ENCODE measurements around the gene PREP. TPM values are rescaled to one million over a fixed set of nuclear protein-coding genes. Genes with fewer than 3 reads are reported as not detected.

PREP gene
- total RNA-seq, 2 donors from 2014 or later, result 8.9 to 54.5 TPM

DNA sequence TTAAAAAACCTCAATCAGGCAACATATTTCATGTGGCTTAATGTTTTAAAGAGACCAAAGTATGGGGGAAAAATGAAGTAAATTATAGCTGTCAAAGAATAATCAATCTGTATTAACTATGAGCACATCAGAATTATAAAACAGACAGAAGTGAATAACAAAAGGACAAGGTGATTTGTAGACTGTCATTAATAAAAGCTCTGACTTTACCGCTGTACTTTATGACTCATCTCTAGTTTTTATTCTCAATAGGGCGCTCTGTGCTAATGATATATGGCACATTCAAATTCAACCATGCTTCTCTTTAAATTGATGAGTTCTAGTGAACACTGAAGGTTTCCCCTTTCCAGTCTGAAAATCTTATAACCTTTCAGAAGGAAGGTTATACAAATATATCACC is 72.0 kb downstream of the PREP start:
- Histone ChIP-seq H3K27me3 (replicated peaks; ENCODE audit: insufficient read depth) (no peaks in the 10 kb centered on the region), H3K9me3 (no peaks in the 10 kb centered on the region), H3K27ac (no peak overlapping the region), H3K4me1 (replicated peaks) (peaks cover 5% of the 10 kb centered on the region), H3K4me3 (no peak overlapping the region), H3K36me3 (no peaks in the 10 kb centered on the region)
- 94% methylated on average over 2 of the region's 2 CpGs for WGBS
- intact Hi-C loops (cut with DNase I), result no loop called here
- TF ChIP-seq POLR2A (IDR thresholded peaks at IDR 0.05) (no peak), POLR2AphosphoS5 (IDR thresholded peaks at IDR 0.05) (no peak)
- TF ChIP-seq, protein P1, sequence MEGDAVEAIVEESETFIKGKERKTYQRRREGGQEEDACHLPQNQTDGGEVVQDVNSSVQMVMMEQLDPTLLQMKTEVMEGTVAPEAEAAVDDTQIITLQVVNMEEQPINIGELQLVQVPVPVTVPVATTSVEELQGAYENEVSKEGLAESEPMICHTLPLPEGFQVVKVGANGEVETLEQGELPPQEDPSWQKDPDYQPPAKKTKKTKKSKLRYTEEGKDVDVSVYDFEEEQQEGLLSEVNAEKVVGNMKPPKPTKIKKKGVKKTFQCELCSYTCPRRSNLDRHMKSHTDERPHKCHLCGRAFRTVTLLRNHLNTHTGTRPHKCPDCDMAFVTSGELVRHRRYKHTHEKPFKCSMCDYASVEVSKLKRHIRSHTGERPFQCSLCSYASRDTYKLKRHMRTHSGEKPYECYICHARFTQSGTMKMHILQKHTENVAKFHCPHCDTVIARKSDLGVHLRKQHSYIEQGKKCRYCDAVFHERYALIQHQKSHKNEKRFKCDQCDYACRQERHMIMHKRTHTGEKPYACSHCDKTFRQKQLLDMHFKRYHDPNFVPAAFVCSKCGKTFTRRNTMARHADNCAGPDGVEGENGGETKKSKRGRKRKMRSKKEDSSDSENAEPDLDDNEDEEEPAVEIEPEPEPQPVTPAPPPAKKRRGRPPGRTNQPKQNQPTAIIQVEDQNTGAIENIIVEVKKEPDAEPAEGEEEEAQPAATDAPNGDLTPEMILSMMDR (IDR thresholded peaks at IDR 0.05), result no peak
- DNase-seq (ENCODE audit: low spot score), result no peak

DNA sequence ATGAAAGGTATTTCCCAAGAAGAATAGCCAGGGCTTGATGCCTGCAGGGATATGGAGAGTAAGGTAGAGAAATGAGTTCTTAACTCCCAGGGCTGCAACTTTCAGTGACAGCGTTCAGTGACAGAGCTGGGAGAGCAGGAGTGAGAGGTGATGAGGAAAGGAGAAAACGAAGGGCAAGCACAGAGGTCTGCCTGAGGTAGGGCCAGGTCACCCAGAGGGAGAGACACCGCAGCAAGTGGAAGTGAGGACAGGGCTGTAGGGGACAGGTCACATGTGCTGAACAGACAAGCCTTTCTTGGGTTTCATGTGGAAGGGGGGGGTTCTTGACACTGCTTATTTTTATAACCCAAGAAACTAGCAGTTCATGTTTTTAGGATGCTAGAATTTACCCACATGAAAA is 72.5 kb downstream of the PREP start:
- Histone ChIP-seq H3K9me3 (no peaks in the 10 kb centered on the region), H3K4me1 (replicated peaks) (peaks cover 7% of the 10 kb centered on the region), H3K4me3 (no peak overlapping the region), H3K27ac (no peak overlapping the region), H3K36me3 (no peaks in the 10 kb centered on the region), H3K27me3 (replicated peaks; ENCODE audit: insufficient read depth) (no peaks in the 10 kb centered on the region)
- no peak for TF ChIP-seq POLR2AphosphoS5 (IDR thresholded peaks at IDR 0.05)
- TF ChIP-seq, protein P1 (IDR thresholded peaks at IDR 0.05), result no peak
- TF ChIP-seq POLR2A (IDR thresholded peaks at IDR 0.05), result no peak
- no peak for DNase-seq (ENCODE audit: low spot score)
- intact Hi-C loops (cut with DNase I), result no loop called here
- WGBS, result 92% methylated on average over 3 of the region's 3 CpGs

DNA sequence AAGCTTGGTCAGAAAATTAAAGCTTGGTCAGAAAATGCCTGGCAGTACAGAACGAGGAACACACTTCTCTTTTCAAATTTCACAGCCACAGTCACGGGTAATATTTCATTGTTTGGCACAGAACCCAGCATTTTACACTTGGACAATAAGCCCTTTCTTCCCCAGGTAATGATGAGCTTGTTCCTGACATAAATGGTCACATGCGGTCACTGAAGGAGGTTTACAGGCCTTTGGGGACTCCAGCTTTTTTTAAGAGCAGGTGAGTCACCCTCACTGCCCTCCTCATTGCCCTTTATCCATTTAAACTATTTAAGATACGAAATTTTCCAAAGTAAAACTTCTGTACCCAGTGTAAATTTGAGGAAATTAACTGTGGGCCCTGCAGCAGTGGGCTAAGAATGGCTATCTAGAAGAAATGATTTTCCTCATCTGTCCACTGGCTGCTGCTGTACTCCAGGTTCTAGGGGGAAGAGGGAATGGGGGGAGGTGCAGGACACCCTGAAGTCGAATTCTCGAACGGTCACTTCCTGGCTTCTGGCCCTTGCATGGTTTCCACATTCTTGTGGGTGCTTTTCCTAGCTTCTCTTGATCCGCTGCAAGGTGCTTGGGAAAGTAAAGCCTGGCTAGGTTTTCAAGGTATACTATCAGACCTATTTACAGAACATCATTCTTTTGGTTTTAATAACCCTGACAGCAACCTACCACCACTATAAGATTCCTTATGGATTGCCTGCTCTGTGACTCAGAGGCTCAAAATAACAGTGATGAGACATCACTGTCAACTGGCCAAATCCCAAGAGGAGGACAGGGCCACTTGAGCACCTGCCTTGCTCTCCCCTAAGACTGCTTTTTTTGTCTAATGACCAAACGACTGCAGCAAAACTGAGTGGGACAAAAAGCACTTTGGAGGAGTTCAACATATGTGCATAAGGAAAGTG is 75.8 kb downstream of the PREP start:
- WGBS, result 58% methylated on average over 9 of the region's 9 CpGs
- Histone ChIP-seq H3K27me3 (replicated peaks; ENCODE audit: insufficient read depth) (no peaks in the 10 kb centered on the region), H3K27ac (peak overlapping the region in 1 of 2 donors; percentile 39), H3K36me3 (no peaks in the 10 kb centered on the region), H3K4me3 (no peak overlapping the region), H3K9me3 (no peaks in the 10 kb centered on the region), H3K4me1 (replicated peaks) (peaks cover 7% of the 10 kb centered on the region)
- intact Hi-C loops (cut with DNase I), result no loop called here
- TF ChIP-seq POLR2A (IDR thresholded peaks at IDR 0.05) (no peak), POLR2AphosphoS5 (IDR thresholded peaks at IDR 0.05) (peak; percentile 79)
- DNase-seq (ENCODE audit: low spot score), result peak; percentile 67

DNA sequence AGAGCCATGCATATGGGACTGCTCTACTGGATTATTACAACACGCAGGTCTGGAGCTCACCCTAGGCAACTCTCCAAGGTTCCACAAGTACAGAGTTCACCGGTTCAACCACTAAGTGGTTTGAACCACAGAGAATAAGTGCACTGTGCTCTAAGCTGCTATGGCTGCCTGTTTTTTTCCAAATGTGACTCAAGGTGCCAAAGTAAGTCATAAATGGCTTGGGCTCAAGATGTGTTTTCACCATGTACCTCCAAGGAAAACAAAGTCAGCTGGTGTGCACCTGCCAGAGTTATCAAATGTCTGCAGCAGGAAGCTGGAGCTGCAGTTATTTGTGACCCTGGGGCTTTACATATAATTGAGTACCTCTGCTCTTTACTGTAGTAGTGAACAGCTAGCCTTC is 76.7 kb downstream of the PREP start:
- peak; percentile 79 for DNase-seq (ENCODE audit: low spot score)
- intact Hi-C loops (cut with DNase I), result no loop called here
- Histone ChIP-seq H3K4me3 (no peak overlapping the region), H3K36me3 (no peaks in the 10 kb centered on the region), H3K4me1 (replicated peaks) (peaks cover 7% of the 10 kb centered on the region), H3K9me3 (no peaks in the 10 kb centered on the region), H3K27ac (peak overlapping the region in 1 of 2 donors; percentile 39), H3K27me3 (replicated peaks; ENCODE audit: insufficient read depth) (no peaks in the 10 kb centered on the region)
- peak; percentile 91 for TF ChIP-seq POLR2AphosphoS5 (IDR thresholded peaks at IDR 0.05)
- TF ChIP-seq, protein P1 (IDR thresholded peaks at IDR 0.05), result no peak
- WGBS, result 22% methylated on average over 2 of the region's 2 CpGs

DNA sequence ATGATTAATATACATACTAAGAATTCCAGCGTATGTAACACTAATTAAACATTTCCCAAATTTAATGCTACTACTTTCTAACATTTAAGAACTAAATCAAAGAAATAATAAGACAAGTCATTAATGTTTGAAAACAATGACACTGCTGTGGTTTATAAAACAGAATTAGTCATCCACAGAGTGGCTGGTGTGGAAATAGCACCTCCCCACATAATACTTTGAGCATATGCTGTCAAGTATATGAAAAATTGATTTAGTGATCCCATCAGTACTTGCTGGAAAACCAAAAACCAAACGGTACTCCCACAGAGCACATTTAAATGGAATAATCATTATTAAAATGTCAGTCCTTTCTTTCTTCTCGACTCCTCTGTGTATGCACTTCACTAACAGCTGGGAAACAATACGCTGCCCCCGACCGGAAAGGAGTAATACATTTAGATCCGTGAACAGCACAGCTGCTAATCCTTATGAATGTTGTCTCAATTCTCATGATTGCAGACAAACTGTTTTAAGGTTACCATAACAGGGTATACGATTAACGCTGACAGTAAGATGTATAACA is 78.4 kb downstream of the PREP start:
- 88% methylated on average over 9 of the region's 9 CpGs for WGBS
- no peaks in the 10 kb centered on the region for H3K9me3 ChIP-seq
- TF ChIP-seq, protein P1 (IDR thresholded peaks at IDR 0.05), result no peak
- TF ChIP-seq POLR2A (IDR thresholded peaks at IDR 0.05), result no peak
- peaks cover 7% of the 10 kb centered on the region for H3K4me1 ChIP-seq (replicated peaks)
- no peaks in the 10 kb centered on the region for H3K27me3 ChIP-seq (replicated peaks; ENCODE audit: insufficient read depth)
- intact Hi-C loops (cut with DNase I), result no loop called here
- H3K27ac ChIP-seq, result no peak overlapping the region
- H3K36me3 ChIP-seq, result no peaks in the 10 kb centered on the region
- DNase-seq (ENCODE audit: low spot score), result no peak
- no peak overlapping the region for H3K4me3 ChIP-seq
